Fibroblast of mammary gland (primary cell): ENCODE data around the gene MTUS2.
A peak's percentile ranks its signal among the peaks of the same experiment; 100 is the strongest.

Experiments
- DNase-seq: peaks from one replicate; pipeline ENCODE4 v3.0.0-alpha.2; 2010; ENCODE audit warnings: low read depth
- H3K4me3 ChIP-seq: 2 replicates; pipeline ENCODE4 v1.5.1; 2011; ENCODE audit warnings: low read depth, mild to moderate bottlenecking, low read length, moderate library complexity; ENCODE audit not compliant: control insufficient read depth
- TF ChIP-seq, protein P1 (sequence below): conservative IDR thresholded peaks from 2 replicates; pipeline ENCODE4 v1.5.1; 2011; ENCODE audit warnings: low read depth, low read length, inconsistent platforms; ENCODE audit not compliant: control insufficient read depth, insufficient read depth

The MTUS2 gene

DNA sequence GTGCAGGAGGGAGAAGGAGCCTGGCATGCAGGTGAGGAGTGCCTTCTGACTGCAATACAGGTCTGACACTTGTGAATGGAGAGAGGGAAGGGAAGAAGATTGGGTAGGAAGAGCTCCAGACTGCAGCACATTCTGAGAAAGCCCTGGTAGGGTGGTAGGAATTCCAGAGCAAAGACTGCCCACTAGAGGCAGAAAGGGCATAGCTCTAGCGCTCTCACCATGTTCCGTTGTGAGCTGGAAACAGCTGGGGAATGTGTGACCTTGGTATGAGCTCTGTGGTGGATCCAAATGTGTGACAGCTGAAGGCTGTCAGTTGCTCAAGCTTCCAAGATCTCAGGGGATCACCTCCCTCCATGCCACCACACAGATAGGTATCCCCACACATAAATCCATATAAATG is 2.9 kb upstream of the MTUS2 start:
- no peak for DNase-seq
- TF ChIP-seq, protein P1, sequence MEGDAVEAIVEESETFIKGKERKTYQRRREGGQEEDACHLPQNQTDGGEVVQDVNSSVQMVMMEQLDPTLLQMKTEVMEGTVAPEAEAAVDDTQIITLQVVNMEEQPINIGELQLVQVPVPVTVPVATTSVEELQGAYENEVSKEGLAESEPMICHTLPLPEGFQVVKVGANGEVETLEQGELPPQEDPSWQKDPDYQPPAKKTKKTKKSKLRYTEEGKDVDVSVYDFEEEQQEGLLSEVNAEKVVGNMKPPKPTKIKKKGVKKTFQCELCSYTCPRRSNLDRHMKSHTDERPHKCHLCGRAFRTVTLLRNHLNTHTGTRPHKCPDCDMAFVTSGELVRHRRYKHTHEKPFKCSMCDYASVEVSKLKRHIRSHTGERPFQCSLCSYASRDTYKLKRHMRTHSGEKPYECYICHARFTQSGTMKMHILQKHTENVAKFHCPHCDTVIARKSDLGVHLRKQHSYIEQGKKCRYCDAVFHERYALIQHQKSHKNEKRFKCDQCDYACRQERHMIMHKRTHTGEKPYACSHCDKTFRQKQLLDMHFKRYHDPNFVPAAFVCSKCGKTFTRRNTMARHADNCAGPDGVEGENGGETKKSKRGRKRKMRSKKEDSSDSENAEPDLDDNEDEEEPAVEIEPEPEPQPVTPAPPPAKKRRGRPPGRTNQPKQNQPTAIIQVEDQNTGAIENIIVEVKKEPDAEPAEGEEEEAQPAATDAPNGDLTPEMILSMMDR, result peak; percentile 1
- H3K4me3 ChIP-seq, result no peak overlapping the region

DNA sequence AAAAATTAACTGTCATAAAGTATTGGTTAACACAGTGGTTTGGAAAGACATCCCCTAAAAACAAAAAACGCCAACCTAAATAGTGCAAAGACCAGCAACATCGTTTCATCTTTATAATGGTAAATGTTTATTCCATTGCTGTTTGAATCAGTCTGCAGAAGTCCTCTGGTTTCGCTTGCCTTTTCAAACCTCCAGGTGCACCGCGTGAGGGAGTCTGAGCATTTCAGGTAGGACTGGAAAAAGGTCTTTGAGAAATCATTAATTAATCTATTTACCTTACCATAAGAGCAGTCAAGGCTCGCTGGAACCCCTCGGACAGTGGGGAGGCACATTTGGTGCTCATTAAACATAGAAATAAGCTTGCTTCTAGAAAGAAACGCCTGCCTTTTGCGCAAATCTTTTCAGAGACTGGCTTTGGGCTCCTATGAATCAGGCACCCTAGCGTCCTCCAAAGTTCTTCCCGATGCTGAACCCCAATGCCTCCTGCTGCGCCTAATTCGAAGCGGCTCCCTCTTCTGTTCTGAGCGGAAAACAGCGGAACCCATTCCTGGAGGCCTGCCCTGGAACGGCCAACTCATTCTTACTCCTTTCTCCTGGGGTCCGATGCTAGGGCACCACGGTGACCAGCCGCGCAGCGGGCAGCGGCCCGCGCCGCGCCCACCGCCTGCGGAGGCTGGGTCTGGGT is 951 bp upstream of the MTUS2 start:
- H3K4me3 ChIP-seq, result no peak overlapping the region
- TF ChIP-seq, protein P1, result no peak
- peak; percentile 41 for DNase-seq

DNA sequence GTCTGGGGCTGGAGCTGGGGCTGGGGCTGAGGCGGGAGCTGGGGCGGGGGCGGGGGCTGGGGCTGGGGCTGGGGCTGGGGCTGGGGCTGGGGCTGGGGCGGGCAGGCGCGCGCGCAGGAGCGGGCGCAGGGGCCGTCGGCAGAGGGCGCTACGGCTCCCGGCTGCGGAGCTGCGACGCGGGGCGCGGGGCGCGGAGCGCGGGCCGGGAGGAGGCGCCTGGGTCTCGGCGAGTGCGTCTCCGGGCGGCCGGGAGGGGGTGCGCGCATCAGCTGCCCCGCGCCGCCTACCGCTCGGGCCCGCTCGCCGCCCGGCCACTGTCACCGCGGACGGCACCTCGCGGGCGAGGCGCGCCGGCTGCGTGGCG is 422 bp upstream of the MTUS2 start:
- peak; percentile 19 for DNase-seq
- no peak overlapping the region for H3K4me3 ChIP-seq
- TF ChIP-seq, protein P1, result no peak

DNA sequence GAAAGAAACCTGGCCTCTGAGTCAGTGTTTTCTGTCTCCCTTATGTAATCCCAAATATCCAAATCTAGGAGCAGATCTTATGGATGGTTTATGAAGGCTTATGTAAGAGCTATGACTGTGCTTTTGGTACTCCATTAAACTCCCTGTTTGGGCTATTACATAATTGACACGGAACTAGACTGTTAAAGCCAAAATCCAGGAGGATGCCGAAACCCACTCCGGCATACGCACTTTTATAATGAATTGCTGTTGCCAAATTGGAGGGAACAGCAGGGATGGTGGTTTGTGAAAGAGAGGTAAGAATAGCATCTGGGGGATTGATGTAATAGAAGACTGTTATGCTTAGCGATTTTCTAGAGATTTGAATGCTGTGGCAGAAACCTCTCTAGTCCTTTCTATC is 2.0 kb downstream of the MTUS2 start:
- no peak for DNase-seq
- TF ChIP-seq, protein P1, result no peak
- no peak overlapping the region for H3K4me3 ChIP-seq

DNA sequence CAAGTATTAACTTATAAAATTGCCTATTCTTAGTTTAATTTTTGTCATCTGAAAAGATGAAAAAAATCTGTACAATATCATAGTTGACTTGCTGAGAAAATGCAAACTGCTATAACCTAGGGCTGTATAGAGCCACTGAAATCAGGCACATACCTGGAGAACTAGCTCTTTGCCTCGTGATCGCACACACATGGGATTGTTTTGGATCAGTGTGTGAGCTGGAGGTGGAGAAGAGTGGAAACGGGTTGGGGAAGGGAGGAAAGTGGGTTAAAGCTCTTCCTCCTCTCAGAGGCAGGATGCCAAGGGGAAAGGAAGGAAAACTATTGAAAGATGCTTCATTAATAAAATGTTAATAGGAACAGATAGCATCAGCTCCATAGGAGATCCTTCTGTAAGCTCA is 2.7 kb downstream of the MTUS2 start:
- no peak overlapping the region for H3K4me3 ChIP-seq
- no peak for DNase-seq
- TF ChIP-seq, protein P1, result no peak

DNA sequence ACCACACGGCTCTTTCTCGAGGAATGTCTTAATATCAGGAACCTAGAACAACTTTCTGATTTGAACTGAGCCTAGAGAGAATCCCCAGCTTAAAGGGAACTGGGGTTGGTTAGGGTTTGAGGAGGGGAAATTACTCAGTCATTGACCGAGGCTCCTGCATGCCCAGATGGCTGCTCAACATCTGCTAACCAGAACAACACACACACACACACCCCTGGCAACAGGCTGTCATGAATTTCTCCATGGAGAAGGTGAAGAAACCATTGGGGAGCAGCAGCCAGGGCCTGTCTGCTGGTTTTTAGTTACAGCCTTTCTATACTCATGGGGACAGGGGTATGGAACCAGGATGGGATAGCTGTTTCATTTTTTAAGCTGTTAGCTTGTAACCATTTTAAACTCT is 5.2 kb downstream of the MTUS2 start:
- no peak overlapping the region for H3K4me3 ChIP-seq
- TF ChIP-seq, protein P1, result no peak
- no peak for DNase-seq

DNA sequence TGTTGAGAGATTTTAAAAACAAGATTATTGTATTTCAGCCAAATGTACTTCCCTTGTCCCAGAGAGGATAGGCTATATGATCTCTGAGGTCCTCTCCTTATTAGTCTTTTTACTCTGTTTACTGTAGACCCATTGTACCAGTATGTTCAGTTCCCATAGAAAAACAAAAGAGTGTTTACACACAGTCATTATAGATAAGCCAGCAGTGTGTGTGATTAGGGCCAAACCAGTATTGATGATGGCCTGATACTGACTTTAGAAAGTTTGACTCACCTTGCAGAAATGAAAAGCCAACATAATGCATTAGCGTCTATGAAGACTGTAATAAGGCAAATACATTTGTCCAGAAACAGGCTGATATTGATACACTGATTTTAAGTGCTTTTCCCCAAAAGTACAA is 6.2 kb downstream of the MTUS2 start:
- H3K4me3 ChIP-seq, result no peak overlapping the region
- no peak for DNase-seq
- TF ChIP-seq, protein P1, result no peak
